HCEC 1CT (cell line): ENCODE data around the gene ZNF732.
"Not testable (repeated sequence)": the region's sequence is repeated elsewhere in the genome, so short reads cannot be mapped to it uniquely, and the experiment has no call there.

ENCODE experiments used
- DNase-seq: peaks from one replicate; pipeline ENCODE4 v3.0.0-alpha.2; 2017

Gene ZNF732

DNA sequence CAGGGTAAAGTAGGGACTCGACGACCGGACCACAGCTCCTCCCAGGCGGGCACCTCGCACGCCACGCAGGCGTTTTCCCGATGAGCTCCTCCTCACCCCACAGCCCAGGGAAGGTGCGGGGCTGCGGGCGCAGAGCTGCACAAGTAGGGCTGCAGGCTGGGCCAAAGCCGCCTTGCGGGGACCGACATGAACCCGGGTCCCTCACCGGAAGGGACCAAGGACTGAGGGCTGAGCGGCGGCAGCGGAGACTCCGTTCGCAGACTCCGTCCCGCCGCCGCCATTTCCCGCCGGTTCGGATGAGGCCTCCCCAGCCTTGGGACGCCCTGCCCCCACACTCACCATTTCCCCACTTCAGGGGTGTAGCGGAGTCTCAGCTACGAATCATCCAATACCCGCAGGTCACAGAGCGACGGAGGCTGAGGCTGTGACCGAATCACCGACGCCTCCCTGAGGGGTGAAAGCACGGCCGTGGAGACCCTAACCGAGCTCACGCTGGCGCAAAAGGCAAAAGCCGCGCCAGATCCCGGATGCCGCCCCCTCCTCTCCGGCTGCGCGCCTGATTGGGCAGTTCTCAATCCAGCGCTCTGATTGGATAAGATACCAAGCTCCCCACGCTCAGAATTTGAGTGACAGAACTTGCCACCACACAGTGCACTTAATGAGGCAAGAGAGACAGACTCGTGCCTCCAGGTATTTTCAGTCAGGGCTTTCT, at the start of gene ZNF732:
Gene ZNF732 (minus strand): TSS at position 506 of the 712 bp plus-strand sequence. CDS start 164 bp downstream, at position 342.
- no peak for DNase-seq

DNA sequence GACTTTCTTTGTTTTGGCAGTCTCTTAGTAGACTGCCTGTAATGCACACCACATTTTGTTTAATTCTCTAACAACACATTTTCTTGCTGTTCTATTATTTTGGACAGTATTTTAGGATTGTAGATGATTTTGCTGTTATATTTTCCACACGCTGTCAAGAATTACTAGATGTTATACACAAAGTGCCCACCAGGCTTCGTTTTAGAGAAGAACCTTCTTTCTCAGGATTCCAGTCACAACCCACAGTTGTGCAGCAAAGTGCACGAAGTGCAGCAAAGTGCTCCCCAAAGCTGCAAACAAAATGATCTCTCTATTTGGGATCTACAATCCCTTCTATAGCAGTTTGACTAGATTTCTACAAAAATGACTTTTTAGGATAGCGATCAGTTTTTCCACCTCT, 34.7 kb upstream of the ZNF732 start:
- no peak for DNase-seq

DNA sequence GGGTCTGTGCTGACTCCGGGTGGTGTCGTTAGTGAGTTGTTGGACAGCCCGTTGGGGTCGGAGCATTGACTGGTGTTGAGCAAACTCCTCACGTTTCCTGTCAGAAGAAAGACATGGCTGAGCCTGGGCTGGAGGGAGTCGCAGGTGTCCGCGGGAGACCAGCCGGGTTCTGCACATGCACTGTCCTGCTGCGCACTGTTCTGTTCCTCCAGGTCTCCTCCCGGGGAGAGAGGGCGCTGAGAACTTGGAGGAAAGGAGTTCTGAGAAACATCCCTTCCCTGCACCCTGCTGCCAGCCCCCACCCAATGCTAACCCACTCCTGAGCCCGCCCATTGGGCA, 33.5 kb upstream of the ZNF732 start:
- no peak for DNase-seq

DNA sequence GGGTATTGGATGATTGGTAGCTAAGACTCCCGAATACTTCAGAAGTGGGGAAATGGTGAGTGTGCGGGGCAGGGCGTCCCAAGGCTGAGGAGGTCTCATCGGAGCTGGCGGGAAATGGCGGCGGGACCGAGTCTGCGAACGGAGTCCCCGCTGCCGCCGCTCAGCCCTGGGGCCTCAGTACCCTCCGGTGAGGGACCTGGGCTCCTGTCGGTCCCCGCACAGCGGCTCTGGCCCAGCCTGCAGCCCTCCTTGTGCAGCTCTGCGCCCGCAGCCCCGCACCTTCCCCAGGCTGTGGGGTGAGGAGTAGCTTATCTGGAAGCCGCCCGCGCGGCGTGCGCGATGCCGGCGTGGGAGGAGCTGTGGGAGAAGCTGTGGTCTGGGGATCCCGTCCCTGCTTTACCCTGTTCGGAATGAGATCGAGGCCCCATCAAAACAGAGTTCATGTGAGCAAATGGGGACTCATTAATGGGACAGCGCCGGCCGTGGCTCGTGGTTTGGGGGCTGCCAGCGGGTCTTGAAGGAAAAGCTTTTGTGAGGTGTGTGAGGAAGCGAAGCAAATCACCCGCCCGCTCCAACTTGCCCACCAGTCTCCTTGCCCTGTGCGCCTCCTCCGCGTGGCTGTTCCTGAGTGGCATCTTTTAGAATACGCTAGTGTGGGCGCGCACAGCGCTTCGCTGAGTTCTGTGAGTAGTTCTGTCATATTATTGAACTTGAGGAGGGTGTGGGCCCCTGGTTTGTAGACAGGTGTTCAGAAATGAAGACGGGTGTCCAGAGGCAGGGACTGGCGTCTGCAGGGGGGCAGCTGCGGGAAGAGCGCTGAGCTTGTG, 32.9 kb upstream of the ZNF732 start:
- no peak for DNase-seq

DNA sequence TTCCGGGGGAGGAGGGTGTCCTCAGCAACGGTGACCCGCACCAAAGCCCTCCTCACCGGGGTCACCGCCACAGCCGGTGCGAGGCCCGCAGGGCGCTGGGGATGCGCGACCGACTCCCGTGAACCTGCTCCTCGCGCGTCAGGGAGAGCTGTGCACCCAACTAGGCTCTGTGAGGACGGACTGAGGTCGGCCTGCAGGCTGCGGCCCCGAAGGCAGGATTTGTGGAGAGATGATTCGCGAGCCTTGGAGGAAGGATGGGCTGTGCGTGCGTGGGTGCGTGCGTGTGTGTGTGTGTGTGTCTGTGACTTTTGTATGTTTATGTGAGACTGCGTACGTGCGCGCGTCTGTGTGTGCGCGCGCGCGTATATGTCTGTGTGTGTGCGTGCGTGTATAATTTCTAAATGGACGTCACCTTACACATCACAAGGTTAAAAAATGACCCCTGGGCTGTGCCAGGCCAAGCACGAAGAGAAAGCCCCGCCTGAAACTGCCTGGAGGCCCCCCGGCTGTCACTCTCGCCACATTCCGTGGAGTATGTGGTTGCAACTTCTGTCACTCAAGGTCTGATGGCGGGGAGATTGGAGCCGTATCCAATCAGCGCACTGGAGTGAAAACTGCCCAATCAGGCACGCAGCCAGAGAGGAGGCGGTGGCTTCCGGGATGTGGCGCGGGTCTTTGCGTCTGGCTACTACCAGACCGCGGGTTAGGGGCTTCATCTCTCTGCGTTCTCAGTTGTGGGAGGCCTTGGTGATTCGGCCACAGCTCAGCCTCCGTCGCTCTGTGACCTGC, 32.1 kb upstream of the ZNF732 start, which contains the start of gene ZNF141:
Gene ZNF141 (plus strand): TSS at position 672 of the 789 bp plus-strand sequence. CDS start 170 bp downstream, outside the sequence.
- DNase-seq = peak; percentile 90

DNA sequence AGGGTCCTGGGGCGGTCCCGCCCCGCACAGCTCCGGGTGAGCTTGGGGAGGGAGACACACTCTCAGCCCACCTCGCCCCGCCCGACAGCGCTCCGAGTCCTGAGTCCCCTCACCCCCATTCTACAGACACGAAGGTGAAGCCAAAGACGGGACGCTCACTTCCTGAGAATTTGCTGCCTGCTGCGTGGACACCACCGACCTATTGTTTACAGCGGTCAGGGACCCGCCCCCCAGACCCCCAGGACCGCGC, 31.5 kb upstream of the ZNF732 start:
- no peak for DNase-seq

DNA sequence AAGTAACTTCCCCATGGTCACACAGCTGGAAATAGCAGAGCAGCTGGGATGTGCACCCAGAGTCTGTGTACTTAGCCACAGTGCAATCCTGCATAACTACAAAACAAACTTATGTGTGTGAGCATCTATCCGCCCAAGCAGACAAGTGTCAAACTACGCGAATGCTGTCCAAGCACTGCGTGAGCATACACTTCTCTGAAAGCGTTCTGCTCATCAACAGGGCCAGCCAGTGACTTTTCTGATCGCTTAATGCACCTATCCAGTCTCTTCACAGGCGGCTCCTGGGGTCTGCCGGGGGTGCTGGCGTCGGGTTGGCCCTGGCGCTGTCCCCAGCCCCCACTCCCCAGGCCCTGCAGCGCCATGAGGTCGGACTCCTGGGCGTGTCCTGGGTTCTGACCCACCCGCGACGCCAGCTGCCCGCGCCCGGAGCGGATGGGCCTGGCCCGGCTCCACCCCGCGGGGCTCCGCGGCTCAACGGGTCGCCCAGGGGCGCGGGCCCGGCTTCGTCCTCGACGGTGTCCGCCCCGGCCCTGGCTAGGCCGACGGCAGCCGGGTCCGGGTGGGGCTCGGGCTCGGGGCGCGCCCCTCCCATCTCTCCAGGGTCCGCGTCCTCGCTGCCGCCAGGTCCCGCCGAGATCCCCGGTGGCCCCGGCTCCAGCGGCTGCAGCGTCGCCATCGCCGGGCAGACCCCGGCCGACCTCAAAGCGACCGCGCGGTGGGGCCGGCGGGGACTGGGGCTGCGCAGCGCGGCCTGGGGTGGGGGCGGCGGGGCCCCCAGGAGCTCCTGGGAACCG, 31.0 kb upstream of the ZNF732 start:
- DNase-seq = no peak

DNA sequence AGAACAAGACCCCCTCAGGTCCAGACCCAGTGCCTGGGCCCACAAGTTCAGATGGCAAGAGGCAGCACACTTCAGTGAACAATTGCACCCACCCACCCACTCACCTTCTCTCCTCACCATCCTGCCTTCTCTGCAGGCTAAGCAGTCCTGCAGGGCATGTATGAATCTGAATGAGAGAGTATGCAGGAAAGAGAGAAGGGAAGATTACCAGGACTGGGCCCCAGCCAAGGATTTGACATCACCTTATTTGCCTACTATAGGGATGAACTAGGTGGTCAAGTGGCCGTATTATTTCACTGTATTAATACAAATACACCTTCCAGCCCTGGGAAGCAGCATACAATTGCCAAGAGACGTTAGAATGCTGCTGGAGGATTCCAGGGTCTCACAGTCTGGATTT, 30.2 kb upstream of the ZNF732 start:
- DNase-seq = no peak

DNA sequence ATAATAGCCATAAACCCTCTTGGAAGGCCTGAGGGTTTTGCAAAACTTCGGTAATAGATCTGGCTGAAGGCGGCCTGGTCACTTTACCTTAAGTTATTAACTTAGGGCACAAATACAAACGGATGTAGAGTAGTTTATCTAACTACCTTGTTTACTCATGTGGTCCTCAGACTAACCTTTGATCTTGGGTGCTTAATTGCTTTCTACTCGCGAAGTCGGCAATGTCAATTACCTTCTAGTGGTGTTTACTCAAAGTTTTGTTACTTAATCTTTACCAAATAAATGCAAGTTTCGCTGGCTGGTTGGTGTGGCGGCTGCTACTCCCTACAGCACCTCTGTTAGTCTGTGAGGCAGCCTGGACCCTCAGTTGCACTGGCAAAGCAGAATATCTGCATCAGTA, 23.5 kb upstream of the ZNF732 start:
- no peak for DNase-seq

DNA sequence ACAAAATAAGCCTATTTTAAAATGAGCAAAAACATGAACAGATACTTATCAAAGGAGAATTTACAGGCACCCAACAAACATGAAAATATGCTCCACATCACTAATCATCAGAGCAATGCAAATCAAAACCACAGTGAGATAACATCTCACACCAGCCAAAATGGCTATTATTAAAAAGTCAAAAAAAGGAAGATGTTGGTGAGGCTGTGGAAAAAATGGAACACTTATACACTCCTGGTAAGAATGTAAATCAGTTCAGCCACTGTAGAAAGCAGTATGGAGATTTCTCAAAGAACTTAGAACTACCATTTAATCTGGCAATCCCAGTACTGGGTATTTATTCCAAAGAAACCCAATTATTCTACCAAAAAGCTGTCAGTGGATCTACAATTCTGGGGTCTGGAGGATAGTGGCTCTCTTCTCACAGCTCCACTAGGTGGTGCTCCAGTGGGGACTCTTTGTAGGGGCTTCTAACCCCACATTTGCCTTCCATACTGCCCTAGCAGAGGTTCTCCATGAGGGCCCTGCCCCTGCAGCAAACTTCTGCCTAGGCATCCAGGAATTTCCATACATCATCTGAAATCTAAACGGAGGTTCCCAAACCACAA, 9.1 kb upstream of the ZNF732 start:
- DNase-seq = no peak

DNA sequence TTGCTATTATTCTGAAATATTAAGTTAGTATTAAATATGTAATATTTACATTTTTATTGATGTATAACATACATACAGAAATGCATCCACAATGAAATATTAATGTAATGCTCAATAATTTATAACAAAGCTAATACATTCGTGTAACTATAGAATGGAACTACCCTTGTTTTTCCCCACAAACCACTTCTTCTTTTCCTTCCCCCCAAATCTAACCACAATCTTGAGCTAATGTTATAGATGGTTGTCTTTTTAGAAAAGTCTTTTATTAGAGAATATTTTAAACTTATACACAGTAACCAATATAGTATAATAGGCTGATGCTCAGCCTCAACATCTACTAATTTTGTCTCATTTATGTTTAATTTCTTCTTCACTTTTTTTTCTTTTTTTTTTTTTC, 4.5 kb upstream of the ZNF732 start:
- no peak for DNase-seq

DNA sequence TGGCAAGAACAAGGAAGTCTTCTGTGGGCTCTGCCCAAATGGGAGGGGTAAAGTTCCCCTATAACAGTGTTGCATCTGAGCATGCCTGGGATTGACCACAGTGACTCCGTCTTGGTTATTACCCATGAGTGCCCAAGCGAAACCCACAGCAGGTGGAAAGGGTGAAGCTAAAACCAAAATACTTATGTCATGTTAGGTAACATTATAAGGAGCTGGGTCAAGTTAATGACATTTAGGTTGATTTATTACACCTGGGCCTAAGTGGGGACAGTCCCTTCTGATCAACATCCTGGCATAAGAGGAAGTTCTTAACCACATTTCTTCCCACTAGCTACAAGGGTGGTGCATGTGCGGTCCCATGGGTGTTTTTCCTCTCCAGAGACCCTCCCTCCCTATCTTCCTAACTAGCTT, 1.3 kb upstream of the ZNF732 start:
- DNase-seq = no peak

DNA sequence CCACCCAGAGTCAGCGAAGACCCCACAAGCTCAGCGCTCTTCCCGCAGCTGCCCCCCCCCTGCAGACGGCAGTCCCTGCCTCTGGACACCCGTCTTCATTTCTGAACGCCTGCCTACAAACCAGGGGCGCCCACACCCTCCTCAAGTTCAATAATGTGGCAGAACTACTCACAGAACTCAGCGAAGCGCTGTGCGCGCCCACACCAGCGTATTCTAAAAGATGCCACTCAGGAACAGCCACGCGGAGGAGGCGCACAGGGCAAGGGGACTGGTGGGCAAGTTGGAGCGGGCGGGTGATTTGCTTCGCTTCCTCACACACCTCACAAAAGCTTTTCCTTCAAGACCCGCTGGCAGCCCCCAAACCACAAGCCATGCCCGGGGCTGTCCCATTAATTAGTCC, 758 bp downstream of the ZNF732 start:
- DNase-seq = not testable (repeated sequence)

DNA sequence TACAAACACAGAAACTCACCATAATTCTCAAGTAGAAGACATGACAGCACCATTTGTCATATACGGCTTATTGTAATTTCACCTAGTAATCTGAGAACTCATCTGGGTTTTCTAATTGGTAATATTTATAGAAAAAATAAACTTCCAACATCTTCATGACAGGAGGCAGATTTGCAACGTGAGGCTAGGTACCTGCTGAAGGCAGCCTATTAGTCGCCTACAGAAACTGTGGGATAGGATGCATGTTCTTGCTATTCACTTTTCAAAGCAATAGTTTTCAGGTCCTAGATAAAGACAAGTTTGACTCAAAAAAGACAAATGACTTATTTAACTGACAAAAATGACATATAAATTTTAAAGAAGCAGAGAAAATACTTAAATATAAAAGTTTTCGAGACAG, 2.9 kb downstream of the ZNF732 start:
- no peak for DNase-seq

DNA sequence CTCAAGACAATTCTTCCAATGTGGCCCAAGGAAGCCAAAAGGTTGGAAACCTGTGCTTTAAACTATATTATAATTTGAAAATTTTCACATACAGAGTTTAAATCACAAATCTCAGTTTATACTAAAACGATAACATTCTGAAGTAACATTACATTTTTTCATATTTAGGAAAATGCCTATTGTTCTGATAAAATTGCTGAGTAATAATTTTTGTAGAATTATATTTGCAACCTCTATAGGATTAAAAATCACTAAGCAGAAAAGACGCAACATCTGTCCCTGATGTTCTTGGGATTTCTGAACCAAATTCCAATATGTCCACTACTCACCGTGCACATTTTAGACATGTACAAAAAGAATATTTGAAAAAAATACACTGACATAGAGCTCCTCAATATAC, 10.5 kb downstream of the ZNF732 start:
- DNase-seq = no peak

DNA sequence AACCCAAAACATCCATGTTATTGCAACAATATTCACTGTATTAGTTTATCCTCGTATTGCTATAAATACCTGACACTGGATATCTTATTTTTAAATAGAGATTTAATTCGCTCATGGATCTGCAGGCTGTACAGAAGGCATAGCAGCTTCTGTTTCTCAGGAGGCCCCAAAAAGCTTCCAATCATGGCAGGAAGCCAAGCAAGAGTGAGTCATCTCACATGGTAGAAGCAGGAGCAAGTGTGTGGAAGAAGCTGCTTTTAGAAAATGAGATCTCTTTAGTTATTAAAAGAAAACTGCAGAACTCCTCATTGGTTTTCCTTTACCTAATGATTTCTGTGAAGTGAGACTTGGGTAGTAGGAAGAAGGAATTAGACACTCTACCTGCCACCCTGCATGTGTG, 16.4 kb downstream of the ZNF732 start:
- no peak for DNase-seq

DNA sequence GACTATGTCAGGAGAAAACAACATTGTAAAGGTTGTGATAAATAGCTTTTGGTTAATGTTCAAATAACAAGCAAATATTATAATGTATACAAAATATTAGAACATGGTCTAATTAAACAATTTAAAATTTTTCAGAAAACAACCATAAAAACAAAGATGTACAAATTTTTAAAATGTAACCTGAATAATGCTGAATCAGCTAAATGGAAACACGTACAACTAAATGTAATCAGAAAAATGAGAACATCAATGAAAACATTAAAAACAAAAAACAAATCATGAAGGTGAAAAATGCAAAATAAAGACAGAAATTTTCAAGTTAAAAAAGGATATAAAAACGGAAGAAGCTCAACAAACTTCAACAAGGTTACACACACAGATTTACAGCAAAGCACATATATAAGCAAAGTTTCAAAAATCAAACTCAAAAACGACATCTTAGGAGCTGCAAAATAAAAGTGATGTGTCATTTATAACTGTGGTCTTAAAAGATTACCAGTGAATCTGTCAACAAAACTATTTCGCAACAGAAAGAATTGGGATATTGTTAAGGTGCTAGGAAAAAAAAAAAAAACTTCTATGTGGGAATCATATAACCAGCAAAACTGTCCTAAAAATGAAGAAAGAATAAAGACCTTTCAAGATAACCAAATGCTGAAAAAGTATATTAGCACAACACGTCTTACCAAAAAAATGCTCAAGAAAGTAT, 31.8 kb downstream of the ZNF732 start:
- DNase-seq = no peak

DNA sequence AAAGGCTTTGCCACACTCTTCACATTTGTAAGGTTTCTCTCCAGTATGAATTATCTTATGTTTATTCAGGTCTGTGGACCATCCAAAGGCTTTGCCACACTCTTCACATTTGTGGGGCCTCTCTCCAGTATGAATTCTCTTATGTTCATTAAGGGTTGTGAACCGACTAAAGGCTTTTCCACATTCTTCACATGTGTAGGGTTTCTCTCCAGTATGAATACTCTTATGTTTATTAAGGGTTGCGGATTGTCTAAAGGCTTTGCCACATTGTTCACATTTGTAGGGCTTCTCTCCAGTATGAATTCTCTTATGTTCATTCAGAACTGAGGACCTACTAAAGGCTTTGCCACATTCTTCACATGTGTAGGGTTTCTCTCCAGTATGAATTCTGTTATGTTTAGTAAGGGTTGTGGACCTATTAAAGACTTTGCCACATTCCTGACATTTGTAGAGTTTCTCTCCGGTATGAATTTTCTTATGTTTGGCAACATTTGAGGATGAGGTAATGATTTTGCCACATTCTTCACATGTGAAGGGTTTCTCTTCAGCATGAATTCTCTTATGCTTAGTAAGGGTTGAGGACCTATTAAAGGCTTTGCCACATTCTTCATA, 33.7 kb downstream of the ZNF732 start:
- DNase-seq = no peak

DNA sequence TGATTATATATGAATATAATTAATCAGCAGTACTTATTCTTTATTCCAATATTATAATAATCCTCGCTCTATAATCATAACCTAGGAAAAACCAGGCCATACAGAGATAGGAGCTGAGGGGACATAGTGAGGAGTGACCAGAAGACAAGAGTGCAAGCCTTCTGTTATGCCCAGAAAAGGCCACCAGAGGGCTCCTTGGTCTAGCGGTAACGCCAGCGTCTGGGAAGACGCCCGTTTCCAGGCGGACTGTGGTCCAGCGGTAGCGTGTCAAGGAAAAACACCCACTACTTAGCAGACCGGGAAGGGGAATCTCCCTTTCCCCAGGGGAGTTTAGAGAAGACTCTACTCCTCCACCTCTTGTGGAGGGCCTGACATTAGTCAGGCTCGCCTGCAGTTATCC, 46.0 kb downstream of the ZNF732 start:
- DNase-seq = not testable (repeated sequence)

DNA sequence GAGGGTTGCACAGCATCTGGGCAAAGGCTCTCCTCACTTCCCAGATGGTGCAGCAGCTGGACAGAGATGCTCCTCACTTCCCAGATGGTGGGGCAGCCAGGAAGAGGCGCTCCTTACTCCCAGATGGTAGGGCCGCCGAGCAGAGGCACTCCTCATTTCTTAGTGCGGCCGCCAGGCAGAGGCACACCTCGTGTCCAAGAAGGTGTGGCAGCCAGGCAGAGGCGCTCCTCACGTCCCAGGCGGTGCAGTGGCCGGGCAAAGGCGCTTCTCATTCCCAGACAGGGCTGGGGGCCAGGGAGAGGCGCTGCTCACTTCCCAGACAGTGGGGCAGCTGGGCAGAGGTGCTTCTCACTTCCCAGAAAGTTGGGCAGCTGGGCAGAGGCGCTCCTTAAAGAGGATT, 48.8 kb downstream of the ZNF732 start:
- no peak for DNase-seq

DNA sequence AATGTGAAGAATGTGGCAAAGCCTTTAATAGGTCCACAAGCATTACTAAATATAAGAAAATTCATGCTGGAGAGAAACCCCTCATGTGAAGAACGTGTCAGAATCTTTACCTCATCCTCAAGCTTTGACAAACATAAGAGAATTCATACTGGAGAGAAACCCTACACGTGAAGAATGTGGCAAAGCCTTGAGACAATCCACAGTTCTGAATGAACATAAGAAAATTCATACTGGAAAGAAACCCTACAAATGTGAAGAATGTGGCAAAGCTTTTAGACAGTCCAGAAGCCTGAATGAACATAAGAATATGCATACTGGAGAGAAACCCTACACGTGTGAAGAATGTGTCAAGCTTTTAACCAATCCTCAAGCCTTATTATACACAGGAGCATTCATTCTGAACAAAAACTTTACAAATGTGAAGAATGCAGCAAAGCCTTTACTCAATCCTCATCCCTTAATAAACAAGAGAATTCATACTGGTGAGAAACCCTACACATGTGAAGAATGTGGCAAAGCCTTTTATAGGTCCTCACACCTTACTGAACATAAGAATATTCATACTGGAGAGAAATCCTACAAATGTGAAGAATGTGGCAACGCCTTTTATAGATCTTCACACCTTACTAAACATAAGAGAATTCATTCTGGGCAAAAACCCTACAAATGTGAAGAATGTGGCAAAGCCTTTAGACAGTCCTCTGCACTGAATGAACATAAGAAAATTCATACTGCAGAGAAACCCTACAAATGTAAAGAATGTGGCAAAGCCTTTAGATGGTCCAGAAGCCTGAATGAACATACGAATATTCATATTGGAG, 51.1 kb downstream of the ZNF732 start:
- DNase-seq = no peak
